Measurements from ENCODE around the gene ATP1B3.
"Not testable (repeated sequence)": the region's sequence is repeated elsewhere in the genome, so short reads cannot be mapped to it uniquely, and the experiment has no call there.

The ATP1B3 gene

GRCh38 chr3:141860766-141861513 lies 15.5 kb upstream of the ATP1B3 start:
- no peak for DNase-seq

GRCh38 chr3:141862279-141862816 lies 14.1 kb upstream of the ATP1B3 start:
- no peak for DNase-seq

- DNase-seq, result no peak
Observed at GRCh38 chr3:141863491-141863890, 13.0 kb upstream of the ATP1B3 start.

- no peak for DNase-seq
Observed at GRCh38 chr3:141864281-141864970, 12.0 kb upstream of the ATP1B3 start.

- no peak for DNase-seq
Observed at GRCh38 chr3:141865101-141865500, 11.3 kb upstream of the ATP1B3 start.

- no peak for DNase-seq
Observed at GRCh38 chr3:141870091-141870687, 6.3 kb upstream of the ATP1B3 start.

GRCh38 chr3:141875374-141875892 lies 1.0 kb upstream of the ATP1B3 start:
- DNase-seq, result peak; percentile 80

- DNase-seq, result no peak
Observed at GRCh38 chr3:141875893-141876380, 506 bp upstream of the ATP1B3 start.

GRCh38 chr3:141876891-141877621 lies 613 bp downstream of the ATP1B3 start:
- peak; percentile 59 for DNase-seq

GRCh38 chr3:141877911-141878310 lies 1.5 kb downstream of the ATP1B3 start:
- no peak for DNase-seq

- DNase-seq, result no peak
Observed at GRCh38 chr3:141878326-141878725, 1.9 kb downstream of the ATP1B3 start.

GRCh38 chr3:141878817-141879216 lies 2.4 kb downstream of the ATP1B3 start:
- no peak for DNase-seq

- peak; percentile 6 for DNase-seq
Observed at GRCh38 chr3:141881702-141882101, 5.3 kb downstream of the ATP1B3 start.

GRCh38 chr3:141887051-141887450 lies 10.6 kb downstream of the ATP1B3 start:
- no peak for DNase-seq

GRCh38 chr3:141888548-141888947 lies 12.1 kb downstream of the ATP1B3 start:
- DNase-seq, result not testable (repeated sequence)

GRCh38 chr3:141894524-141895176 lies 18.2 kb downstream of the ATP1B3 start:
- no peak for DNase-seq

- DNase-seq, result no peak
Observed at GRCh38 chr3:141895731-141896130, 19.3 kb downstream of the ATP1B3 start.

GRCh38 chr3:141898908-141899307 lies 22.5 kb downstream of the ATP1B3 start:
- DNase-seq, result no peak

GRCh38 chr3:141900343-141900742 lies 23.9 kb downstream of the ATP1B3 start:
- DNase-seq, result no peak

GRCh38 chr3:141901914-141902313 lies 25.5 kb downstream of the ATP1B3 start:
- no peak for DNase-seq

GRCh38 chr3:141904203-141904602 lies 27.8 kb downstream of the ATP1B3 start:
- no peak for DNase-seq

- no peak for DNase-seq
Observed at GRCh38 chr3:141905129-141905528, 28.7 kb downstream of the ATP1B3 start.

Measured in CD4-positive, alpha-beta T cell treated with Interleukin-4 for 4 hours (primary cell).